ENCODE data around the gene KCNA10. TPM values are rescaled to one million over a fixed set of nuclear protein-coding genes. Genes with fewer than 3 reads are reported as not detected.

KCNA10 gene
- total RNA-seq (2016; rRNA removed; fragmentation: Illumina TruSeq; extraction: Trizol), result not detected in 2 replicates
- total RNA-seq (2016; cell fraction: cytosol; rRNA removed; fragmentation: Illumina TruSeq; extraction: Trizol; ENCODE audit: low read depth), result not detected in 2 replicates
- not detected in 2 replicates for total RNA-seq (2016; cell fraction: insoluble cytoplasmic fraction; rRNA removed; fragmentation: Illumina TruSeq; extraction: Trizol)
- total RNA-seq (2016; cell fraction: membrane; rRNA removed; fragmentation: Illumina TruSeq; extraction: Trizol), result not detected in 2 replicates
- not detected in 2 replicates for total RNA-seq (2016; cell fraction: nucleus; rRNA removed; fragmentation: Illumina TruSeq; extraction: Trizol)
- polyA plus RNA-seq (2011; rRNA removed), result not detected in 2 replicates
- not detected in 2 replicates for polyA plus RNA-seq (2011; cell fraction: cytosol; rRNA removed)
- polyA plus RNA-seq (2011; cell fraction: nucleus; rRNA removed), result not detected in 2 replicates
- not detected in 2 replicates for polyA plus RNA-seq (2012)
- polyA plus RNA-seq (2016; cell fraction: cytosol; fragmentation: Illumina TruSeq; extraction: Trizol; ENCODE audit: low read depth), result not detected in 2 replicates
- polyA plus RNA-seq (2016; cell fraction: insoluble cytoplasmic fraction; fragmentation: Illumina TruSeq; extraction: Trizol; ENCODE audit: low read depth), result not detected in 2 replicates
- polyA plus RNA-seq (2016; cell fraction: membrane; fragmentation: Illumina TruSeq; extraction: Trizol; ENCODE audit: low read depth), result not detected in 2 replicates
- not detected in 2 replicates for polyA plus RNA-seq (2016; cell fraction: nucleus; fragmentation: Illumina TruSeq; extraction: Trizol; ENCODE audit: insufficient read depth, low read depth)
- 0.19 TPM in 1 of 2 replicates, not detected in the other for polyA minus RNA-seq (2011; rRNA and poly(A)+ RNA removed; ENCODE audit: low replicate concordance)
- not detected in 2 replicates for polyA minus RNA-seq (2011; cell fraction: cytosol; rRNA and poly(A)+ RNA removed)
- polyA minus RNA-seq (2011; cell fraction: nucleus; rRNA and poly(A)+ RNA removed), result not detected in 2 replicates
- Bru-seq, nascent RNA, result not detected
- BruChase-seq, experiment 1, labeled RNA remaining after a 6-hour chase, result not detected
- BruChase-seq, experiment 2, labeled RNA remaining after a 2-hour chase, result not detected
- long read RNA-seq, experiment 1, result 0 reads
- long read RNA-seq, experiment 2, result 0 reads

DNA sequence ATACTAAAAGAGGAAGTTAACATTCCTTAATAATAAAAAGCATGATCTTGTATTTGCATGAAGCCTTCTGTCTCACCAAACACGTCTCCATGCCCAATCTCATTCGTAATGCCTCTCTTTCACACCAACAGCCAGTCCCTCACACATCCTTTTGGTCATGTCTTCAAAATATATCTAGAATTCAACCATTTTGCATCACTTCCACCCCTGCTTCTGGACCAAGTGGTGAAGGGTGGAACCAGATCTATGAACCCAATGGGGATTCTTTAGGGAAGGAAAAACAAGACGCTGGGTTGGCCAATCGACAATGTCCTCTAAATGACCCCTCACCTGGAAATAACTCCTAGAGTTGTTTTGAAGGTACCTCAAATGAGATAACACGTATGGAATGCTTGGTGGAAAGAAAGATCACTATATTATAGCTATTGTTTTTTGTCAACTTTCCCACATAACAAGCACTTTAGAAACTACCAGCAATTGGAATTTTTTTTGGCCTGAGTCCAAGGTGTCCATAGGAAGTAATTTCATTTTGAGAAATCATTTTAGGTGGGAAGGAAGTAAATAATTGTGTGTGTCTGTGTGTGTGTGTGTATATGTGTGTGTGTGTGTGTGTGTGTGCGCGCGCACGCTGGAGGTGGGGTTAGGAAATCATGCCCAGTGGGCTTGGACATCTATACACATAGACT lies at the start of gene KCNA10:
TSS of gene KCNA10 (minus strand) at position 51 of the 686 bp plus-strand sequence. CDS start 388 bp downstream, outside the sequence.
- Histone ChIP-seq H3K4me3 (replicated peaks in 1 of 3; ENCODE audit: insufficient read depth in 1 of 3, low read depth in 2 of 3, low read length in 3 of 3) (no peak within 1 kb of the TSS), H3K4me2 (ENCODE audit: low read depth, low read length) (no peak within 1 kb of the TSS), H3K9me3 (ENCODE audit: low read length) (no peaks in the 10 kb centered on the region), H3K9ac (ENCODE audit: insufficient read depth, low read depth, low read length) (no peak within 1 kb of the TSS), H3K79me2 (ENCODE audit: insufficient read depth, low read length) (no peaks in the 10 kb centered on the region), H3K27me3 (ENCODE audit: control insufficient read depth in 1 of 2, insufficient read depth in 2 of 2, low read length in 2 of 2) (peaks cover 0 to 17% of the 10 kb centered on the region in 2 experiments; a peak in 2 of 5 replicates), H3K36me3 (replicated peaks in 1 of 2; ENCODE audit: control insufficient read depth in 1 of 2, insufficient read depth in 2 of 2, low read length in 2 of 2) (no peaks in the 10 kb centered on the region), H2AFZ (ENCODE audit: low read length) (no peak within 1 kb of the TSS), H3K4me1 (ENCODE audit: insufficient read depth, low read length) (no peaks in the 10 kb centered on the region), H3K27ac (ENCODE audit: extremely low read length, insufficient read depth, low read length) (no peak within 1 kb of the TSS), H4K20me1 (ENCODE audit: insufficient read depth, low read length) (no peaks in the 10 kb centered on the region)
- FAIRE-seq (no peak), DNase-seq (ENCODE audit: low spot score) (no peak), ATAC-seq (no peak)
- intact Hi-C loops (cut with micrococcal nuclease; ENCODE audit: unreplicated experiment) (no loop called here), in situ Hi-C loops (cut with HindIII; ENCODE audit: extremely low pct_ligation_motif_present, low pct_unique_long_range_greater_than_20kb) (no loop called here)
- POLR2A ChIA-PET, result no interaction called here
- no TSS peak for BruUV-seq (replicated peaks)
- TF ChIP-seq MBNL3 (CRISPR knock-in tag; conservative IDR thresholded peaks at IDR 0.05) (no peak), ZNF678 (CRISPR knock-in tag; IDR thresholded peaks at IDR 0.05) (no peak), ZNF468 (CRISPR knock-in tag; IDR thresholded peaks at IDR 0.05) (no peak), ZNF564 (CRISPR knock-in tag; IDR thresholded peaks at IDR 0.05) (no peak), THAP11 (CRISPR knock-in tag; IDR thresholded peaks at IDR 0.05) (no peak)
- TF ChIP-seq, protein P1, sequence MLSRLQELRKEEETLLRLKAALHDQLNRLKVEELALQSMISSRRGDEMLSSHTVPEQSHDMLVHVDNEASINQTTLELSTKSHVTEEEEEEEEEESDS (CRISPR knock-in tag; IDR thresholded peaks at IDR 0.05; ENCODE audit: borderline replicate concordance), result no peak
- WGBS (ENCODE audit: low lambda C conversion rate), result 20% methylated on average over 9 of the region's 9 CpGs
- CTCF ChIA-PET (ENCODE audit: low intra/inter-chr PET ratio, low total read pairs), result no interaction called here

Data from HepG2 (cell line).